GM18520 (cell line): ENCODE results near the gene PLEKHA6.

ENCODE experiments used
- ATAC-seq: cut with Tn5 transposase; IDR thresholded peaks from one replicate; pipeline ENCODE4 v1.9.1; 2021; ENCODE audit not compliant: unreplicated experiment

PLEKHA6 gene

GRCh38 chr1:204357551-204358490, 1.9 kb downstream of the PLEKHA6 start:
- no peak for ATAC-seq

- ATAC-seq = no peak
These were observed 2.7 kb downstream of the PLEKHA6 start for GRCh38 chr1:204356997-204357396.

GRCh38 chr1:204355913-204356312, 3.8 kb downstream of the PLEKHA6 start:
- no peak for ATAC-seq

GRCh38 chr1:204354579-204354978, 5.2 kb downstream of the PLEKHA6 start:
- no peak for ATAC-seq

- ATAC-seq = no peak
These were observed 6.4 kb downstream of the PLEKHA6 start for GRCh38 chr1:204353213-204353910.

GRCh38 chr1:204350857-204351573, 8.7 kb downstream of the PLEKHA6 start:
- no peak for ATAC-seq

GRCh38 chr1:204350312-204350711, 9.4 kb downstream of the PLEKHA6 start:
- ATAC-seq = no peak

GRCh38 chr1:204349602-204350001, 10.1 kb downstream of the PLEKHA6 start:
- no peak for ATAC-seq

GRCh38 chr1:204348722-204349121, 11.0 kb downstream of the PLEKHA6 start:
- no peak for ATAC-seq

GRCh38 chr1:204348242-204348641, 11.5 kb downstream of the PLEKHA6 start:
- no peak for ATAC-seq

GRCh38 chr1:204345941-204346645, 13.6 kb downstream of the PLEKHA6 start:
- ATAC-seq = no peak

GRCh38 chr1:204345438-204345841, 14.3 kb downstream of the PLEKHA6 start:
- no peak for ATAC-seq

- ATAC-seq = no peak
These were observed 14.9 kb downstream of the PLEKHA6 start for GRCh38 chr1:204344665-204345355.

- ATAC-seq = no peak
These were observed 15.9 kb downstream of the PLEKHA6 start for GRCh38 chr1:204343802-204344201.

- no peak for ATAC-seq
These were observed 16.5 kb downstream of the PLEKHA6 start for GRCh38 chr1:204343247-204343646.

- no peak for ATAC-seq
These were observed 17.4 kb downstream of the PLEKHA6 start for GRCh38 chr1:204342310-204342709.

GRCh38 chr1:204341380-204341779, 18.3 kb downstream of the PLEKHA6 start:
- no peak for ATAC-seq

- no peak for ATAC-seq
These were observed 19.4 kb downstream of the PLEKHA6 start for GRCh38 chr1:204340081-204340889.

GRCh38 chr1:204339541-204339940, 20.2 kb downstream of the PLEKHA6 start:
- no peak for ATAC-seq
